Erythroblast (primary cell): ENCODE data around the gene PSAT1.

ENCODE experiments used
- DNase-seq, 2 experiments: peaks; one replicate each; lab custom pipeline; 2025; lab: John Stamatoyannopoulos, UW
- GATA1 ChIP-seq: IDR thresholded peaks from 2 replicates; pipeline ENCODE4 v1.6.1; 2011; ENCODE audit warnings: low read depth, mild to moderate bottlenecking, control low read depth, low read length, moderate library complexity
- POLR2A ChIP-seq: IDR thresholded peaks from 2 replicates; pipeline ENCODE4 v1.6.1; 2011; ENCODE audit warnings: mild to moderate bottlenecking, low read length

The PSAT1 gene

DNA sequence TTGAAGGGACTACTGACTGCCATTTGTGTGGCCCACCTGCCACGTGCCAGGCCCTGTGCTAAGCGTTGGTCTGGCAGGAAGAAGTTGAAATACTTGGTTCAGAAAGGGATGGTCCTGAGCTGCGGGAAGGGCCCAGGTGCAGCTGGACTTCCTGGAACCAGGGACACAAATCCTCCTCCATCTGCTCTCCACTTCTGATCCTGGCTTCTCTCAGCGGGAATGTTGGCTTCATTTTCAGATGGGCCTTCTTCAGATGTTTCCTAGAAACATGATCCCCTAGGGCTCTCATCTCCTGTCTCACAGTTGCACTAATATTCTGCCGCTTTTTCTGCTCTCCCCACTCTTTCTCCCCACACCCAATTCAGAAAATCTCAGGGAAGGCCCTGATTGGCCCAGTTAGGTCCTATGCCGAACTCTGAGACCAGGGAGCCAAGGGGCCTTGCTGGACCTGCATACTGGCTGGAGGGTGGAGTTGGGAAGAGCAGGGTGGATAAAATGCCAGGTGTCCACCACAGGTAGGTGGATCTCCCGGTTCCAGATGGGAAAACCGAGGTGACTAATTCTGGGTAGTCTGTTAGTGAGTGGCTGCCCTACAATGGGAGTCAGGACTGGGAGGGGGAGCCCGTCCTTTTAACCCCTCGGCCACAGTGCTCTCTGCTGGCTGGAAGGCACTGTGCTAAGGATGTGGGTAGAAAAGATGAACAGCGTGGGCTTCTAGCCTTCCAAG, 19.4 kb downstream of the PSAT1 start:
- no peak for DNase-seq
- TF ChIP-seq POLR2A (no peak), GATA1 (no peak)

DNA sequence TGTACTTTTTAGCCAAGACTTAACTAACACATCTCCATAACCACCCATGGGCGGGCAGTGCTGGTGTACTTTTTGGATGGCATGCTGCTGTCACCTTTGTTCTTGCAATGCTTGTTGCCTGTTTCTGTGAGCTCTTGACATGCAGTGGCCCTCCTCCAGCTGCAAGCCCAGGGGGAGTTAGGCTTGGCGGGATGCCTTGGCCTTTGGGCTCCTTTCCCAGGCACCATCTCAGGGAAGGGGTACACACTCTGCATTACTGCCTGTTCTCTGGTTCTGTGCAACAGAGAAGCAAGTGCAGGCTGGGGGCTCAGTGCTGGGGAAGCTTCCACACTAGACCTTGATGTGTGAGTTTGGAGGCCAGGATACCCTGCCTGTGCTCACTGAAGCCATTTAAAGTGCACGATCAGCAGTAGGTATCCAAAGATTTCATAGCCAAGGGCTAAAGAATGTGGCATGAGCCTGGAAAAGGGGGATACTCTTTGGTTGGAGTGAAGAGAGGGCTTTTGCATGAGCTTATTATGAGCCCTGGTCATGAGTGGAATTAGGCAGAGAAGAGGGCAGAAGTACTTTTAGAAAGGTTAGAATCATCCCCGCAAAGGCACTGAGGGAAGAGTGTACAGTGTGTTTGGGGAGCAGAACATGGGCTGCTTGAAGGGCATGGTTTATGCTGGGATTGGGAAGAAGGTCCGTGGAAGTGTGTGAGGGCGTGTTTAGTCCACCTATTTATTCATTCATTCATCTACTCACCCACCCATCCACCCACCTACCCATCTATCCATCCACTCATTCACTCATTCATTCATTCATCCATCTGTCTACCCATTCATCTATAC, 22.5 kb downstream of the PSAT1 start:
- no peak for DNase-seq
- TF ChIP-seq POLR2A (no peak), GATA1 (no peak)

DNA sequence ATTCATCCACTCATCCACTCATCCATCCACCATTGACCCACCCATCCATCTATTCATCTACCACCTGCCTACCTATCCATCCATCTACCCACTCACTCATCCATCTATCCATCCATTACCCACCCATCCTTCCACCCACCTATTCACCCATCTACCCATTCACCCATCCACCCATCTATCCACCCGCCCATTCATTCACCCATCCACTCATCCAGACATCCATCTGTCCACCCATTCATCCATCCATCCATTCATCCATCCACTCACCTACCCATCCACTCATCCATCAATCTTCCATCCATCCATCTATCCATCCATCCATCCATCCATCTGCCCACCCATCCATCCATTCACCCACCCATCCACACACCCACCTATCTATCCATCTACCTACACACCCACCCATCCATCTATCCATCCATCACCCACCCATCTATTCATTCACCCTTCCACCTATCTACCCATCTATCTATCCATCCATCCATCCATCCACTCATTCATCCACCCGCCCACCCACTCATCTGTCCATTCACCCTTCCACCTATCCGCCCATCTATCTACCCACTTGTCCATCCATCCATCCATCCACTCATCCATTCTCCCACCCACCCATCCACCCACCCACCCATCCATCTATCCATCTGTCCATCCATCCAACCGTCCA, 23.2 kb downstream of the PSAT1 start:
- no peak for DNase-seq
- no peak for TF ChIP-seq GATA1
- TF ChIP-seq POLR2A = no peak

DNA sequence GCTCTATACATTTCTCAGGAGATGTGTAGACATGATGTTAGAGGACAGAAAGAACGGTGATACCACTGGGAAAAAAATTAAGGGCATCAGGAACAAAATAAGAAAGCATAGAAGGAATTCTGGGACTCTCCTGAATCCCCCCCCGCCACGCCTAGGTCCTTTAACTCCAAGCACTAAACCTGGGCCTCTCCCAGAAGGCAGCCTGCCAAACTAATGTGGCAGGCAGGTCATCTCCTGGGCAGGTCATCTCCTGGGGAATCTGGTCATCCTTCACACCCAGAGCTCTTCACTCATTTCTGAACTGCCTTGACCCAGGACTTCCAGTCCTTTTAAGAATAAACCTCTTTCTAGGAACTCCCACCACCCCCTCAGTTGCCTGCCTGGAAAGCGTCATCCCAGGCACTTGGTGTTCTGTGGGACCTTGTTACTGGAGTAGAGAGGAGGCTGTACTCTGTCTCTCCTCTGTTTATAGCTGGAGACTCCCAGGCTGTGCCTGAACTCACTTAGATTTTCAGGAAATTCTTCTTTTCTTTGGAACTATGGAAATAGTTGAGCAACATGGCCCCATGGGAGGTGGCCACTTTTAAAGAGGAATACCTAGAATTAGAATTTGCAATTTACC, 24.1 kb downstream of the PSAT1 start:
- TF ChIP-seq GATA1 (no peak), POLR2A (no peak)
- DNase-seq = no peak

DNA sequence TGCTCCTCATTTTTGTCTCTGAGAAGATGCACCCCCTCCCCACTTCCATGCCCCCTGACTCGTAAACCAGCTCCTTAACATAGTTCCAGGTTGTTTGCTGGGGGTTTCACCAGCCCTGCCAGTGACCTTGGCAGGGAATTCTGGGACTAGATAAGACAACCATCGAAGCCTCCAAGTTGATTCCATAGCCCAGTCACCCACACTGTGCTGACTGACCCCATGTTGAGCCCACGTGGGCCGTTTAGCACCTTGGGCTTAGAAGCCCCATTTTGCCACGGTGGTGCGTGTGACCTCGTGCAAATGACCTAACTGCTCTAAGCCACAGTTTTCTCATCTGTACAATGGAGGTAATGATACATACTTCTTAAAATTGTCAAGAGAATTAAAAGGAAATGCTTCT, 24.6 kb downstream of the PSAT1 start:
- TF ChIP-seq POLR2A = no peak
- DNase-seq = no peak

DNA sequence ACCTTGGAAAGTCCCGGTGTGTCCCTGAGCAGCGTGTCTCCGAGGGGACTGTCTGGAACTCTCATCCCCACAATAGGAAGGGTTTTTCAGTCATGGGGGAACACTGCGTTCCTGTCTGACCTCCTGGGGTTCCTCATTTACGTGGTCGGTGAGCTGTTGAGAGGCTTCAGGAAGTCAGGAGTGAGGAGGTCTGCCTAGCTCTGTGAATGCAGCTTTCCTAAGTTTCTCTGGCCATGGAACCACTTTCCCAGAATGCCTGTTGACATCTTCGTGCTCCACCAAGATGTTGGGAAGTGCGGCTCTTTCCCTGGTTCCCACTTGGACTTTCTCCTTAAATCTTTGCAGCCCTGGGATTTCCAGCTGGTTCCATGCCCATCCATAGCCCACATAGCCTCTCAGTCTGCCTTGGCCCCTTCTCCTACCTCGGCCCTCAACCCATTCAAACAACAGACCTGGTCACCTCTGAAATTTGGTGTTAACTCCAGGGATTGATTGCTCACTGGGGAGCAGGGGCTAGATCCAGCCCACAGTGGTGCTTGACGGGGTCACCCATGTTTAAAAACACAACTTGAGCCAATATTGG, 27.2 kb downstream of the PSAT1 start:
- no peak for DNase-seq
- TF ChIP-seq GATA1 (no peak), POLR2A (no peak)

DNA sequence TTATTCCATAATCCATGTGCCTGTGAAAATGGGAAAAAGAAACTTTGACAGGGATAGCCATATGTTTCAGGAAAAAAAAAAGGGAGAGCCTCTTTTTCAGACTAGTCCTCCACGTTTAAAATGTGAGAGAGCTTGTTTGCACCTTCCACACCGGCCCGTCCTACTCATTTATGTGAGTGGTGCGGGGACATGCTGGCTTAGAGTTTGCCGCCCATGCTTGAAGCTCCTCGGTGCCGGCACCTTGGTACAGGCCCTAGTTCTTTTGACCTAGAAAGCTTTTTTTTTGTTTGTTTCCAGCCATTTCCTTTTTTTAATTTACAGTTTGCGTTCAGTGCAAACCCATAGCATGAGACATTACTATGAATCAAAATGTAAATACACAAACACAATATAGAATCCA, 27.8 kb downstream of the PSAT1 start:
- TF ChIP-seq POLR2A (no peak), GATA1 (no peak)
- DNase-seq = no peak

DNA sequence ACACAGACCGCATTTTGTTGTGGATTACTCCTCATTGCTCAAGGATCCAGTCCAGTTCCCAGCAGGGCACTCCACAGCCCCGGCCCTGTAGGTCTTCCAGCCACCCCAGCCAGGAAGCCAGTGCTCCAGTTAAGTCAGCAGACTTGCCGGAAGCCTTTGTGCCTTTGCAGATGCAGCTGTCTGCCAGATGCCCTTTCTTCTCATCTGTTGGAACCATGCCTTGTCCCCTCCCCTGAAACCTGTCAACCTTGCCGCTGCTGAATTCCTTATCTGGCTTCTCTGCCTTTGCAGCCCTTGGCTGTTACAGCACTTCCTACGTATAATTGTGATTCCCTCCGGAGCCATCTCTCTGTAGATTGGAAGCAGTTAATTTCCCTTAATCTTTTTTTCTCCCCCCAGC, 28.4 kb downstream of the PSAT1 start:
- peak; percentile 61 to 81 for DNase-seq

DNA sequence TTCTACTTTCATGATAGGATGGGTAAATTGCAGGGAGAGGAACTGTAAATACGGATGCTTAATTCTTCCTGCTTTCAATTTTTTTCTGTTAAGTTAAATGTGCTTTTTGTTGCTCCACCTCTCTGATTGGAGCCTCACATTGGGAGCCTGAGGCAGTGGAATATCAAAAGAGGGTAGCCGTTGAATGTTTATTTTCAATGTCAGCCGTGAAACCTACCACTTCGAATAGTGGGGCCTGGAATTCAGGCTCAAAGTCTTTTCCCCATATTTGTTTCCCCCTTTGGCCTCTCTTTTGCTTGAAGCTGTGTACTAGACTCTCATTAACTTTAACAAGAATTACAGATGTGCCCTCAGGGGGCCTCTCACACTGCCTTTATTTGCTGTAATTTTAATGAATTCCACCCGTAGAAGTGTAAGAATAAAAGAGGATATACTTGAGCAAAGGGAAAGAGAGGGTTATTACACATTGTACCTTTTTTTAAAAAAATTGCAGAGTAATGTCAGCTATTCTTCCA, 29.0 kb downstream of the PSAT1 start:
- no peak for TF ChIP-seq POLR2A
- TF ChIP-seq GATA1 = no peak
- no peak for DNase-seq

More for the DNA sequence above, 28.4 kb downstream of the PSAT1 start:
- no peak for TF ChIP-seq GATA1
- TF ChIP-seq POLR2A = no peak

DNA sequence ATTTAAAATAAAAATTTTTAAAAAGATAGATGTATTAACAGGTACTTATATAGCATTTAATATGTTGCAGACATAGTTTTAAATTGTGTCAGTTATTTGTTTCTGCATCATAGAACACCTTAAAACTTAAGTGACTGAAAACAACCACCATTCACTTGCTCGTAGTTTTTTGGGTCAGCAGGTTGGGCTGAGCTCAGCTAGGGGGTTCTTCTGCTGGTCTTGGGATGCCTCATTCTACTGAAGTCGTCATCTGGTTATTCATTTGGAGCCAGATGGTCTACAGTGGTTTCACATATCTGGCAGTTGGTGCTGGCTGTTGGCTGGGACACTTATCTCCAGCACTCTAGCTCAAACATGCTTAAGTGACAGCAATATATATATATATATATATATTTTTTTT, 29.6 kb downstream of the PSAT1 start:
- DNase-seq = no peak

DNA sequence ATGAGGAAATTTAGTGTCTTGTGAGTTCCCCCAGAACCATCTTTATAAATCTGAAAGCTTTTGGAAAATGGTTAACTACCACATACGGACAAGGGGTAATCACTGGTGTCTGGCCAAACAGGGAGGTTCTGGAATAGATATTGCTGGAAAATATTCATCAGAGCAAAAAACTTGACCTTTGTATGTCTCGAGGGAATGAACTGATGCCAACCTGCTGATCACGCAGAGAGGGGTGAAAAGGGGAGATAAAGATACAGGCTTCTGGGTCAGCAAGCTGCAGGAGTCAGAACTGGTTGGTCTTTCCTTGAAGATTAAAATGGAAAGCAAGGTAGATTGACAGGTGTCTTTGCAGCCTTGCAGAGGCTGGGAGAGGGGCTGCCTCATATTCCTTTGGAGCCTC, 35.5 kb downstream of the PSAT1 start:
- DNase-seq = no peak
- TF ChIP-seq GATA1 (no peak), POLR2A (no peak)

More for the DNA sequence above, 29.6 kb downstream of the PSAT1 start:
- no peak for TF ChIP-seq POLR2A
- TF ChIP-seq GATA1 = no peak

DNA sequence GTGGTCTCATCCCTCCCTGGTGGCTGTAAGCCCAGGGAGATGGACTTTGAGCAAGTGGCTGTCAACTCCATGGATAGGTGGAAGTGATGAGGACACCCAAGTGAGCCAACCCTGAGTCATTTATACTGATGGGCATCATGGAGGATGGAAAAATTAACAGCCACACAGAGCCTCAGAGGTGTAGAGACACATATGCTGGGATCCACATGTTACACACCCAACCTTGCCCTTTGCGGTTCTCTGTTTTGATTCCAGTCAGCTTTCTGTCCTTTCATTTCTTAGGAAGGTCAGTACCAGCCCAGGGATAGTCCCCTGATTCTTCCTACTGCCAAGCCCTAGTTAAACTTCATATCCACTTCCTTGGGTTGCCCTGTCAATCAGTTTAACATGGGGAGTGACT, 51.9 kb downstream of the PSAT1 start:
- TF ChIP-seq GATA1 = no peak
- no peak for TF ChIP-seq POLR2A
- DNase-seq = no peak

DNA sequence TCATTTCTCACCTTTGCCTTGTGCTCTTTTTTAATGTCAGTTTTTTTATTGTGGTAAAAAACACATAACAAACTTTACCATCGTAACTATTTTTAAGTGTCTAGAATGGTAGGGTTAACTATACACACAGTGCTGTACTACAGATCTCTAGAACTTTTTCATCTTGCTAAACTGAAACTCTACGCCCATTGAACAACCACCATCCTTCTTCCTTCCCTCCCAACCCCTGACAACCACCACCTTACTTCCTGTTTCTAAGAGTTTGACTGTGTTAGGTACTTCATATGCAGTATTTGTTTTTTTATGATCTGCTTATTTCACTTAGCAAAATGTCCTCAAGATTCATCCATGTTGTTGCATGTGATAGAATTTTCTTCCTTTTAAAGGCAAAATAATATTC, 54.9 kb downstream of the PSAT1 start:
- TF ChIP-seq GATA1 (no peak), POLR2A (no peak)
- no peak for DNase-seq
